ENCODE measurements around the gene GABRB2. TPM values are rescaled to one million over a fixed set of nuclear protein-coding genes. Genes with fewer than 3 reads are reported as not detected.

Gene GABRB2
- total and polyA plus RNA-seq, 5 experiments from 2014 or later, result not detected

GRCh38 chr5:161446655-161447054 is 99.9 kb downstream of the GABRB2 start:
- ATAC-seq, result no peak
- no peaks in the 10 kb centered on the region for H3K4me1 Mint-ChIP-seq
- no peaks in the 10 kb centered on the region for H3K27me3 Mint-ChIP-seq
- H3K27ac Mint-ChIP-seq, result no peak overlapping the region
- POLR2A ChIA-PET, result no interaction called here
- no peaks in the 10 kb centered on the region for H3K36me3 Mint-ChIP-seq
- H3K9me3 Mint-ChIP-seq, result peaks cover 0 to 10% (median 0%) of the 10 kb centered on the region in 9 donors
- H3K4me3 Mint-ChIP-seq, result no peak overlapping the region
- DNase-seq, result no peak

- Mint-ChIP-seq H3K4me1 (no peaks in the 10 kb centered on the region), H3K36me3 (no peaks in the 10 kb centered on the region), H3K4me3 (no peak overlapping the region), H3K27ac (no peak overlapping the region), H3K9me3 (peaks cover 0 to 19% (median 3%) of the 10 kb centered on the region in 9 donors), H3K27me3 (no peaks in the 10 kb centered on the region)
- POLR2A ChIA-PET, result no interaction called here
- ATAC-seq, result no peak
- DNase-seq, result no peak
Observed at GRCh38 chr5:161442471-161442870, 104.1 kb downstream of the GABRB2 start.

GRCh38 chr5:161432798-161433197 is 113.7 kb downstream of the GABRB2 start:
- Mint-ChIP-seq H3K9me3 (peaks cover 0 to 3% (median 0%) of the 10 kb centered on the region in 9 donors), H3K27ac (no peak overlapping the region), H3K4me1 (no peaks in the 10 kb centered on the region), H3K27me3 (no peaks in the 10 kb centered on the region), H3K4me3 (no peak overlapping the region), H3K36me3 (no peaks in the 10 kb centered on the region)
- DNase-seq (no peak), ATAC-seq (no peak)
- POLR2A ChIA-PET, result no interaction called here

- Mint-ChIP-seq H3K4me1 (no peaks in the 10 kb centered on the region), H3K27ac (no peak overlapping the region), H3K27me3 (no peaks in the 10 kb centered on the region), H3K9me3 (peaks cover 0 to 3% (median 0%) of the 10 kb centered on the region in 9 donors), H3K4me3 (no peak overlapping the region), H3K36me3 (no peaks in the 10 kb centered on the region)
- POLR2A ChIA-PET, result no interaction called here
- ATAC-seq (no peak), DNase-seq (no peak)
Observed at GRCh38 chr5:161431963-161432362, 114.6 kb downstream of the GABRB2 start.

GRCh38 chr5:161421067-161421466 is 125.5 kb downstream of the GABRB2 start:
- H3K4me1 Mint-ChIP-seq, result no peaks in the 10 kb centered on the region
- H3K27me3 Mint-ChIP-seq, result no peaks in the 10 kb centered on the region
- H3K36me3 Mint-ChIP-seq, result no peaks in the 10 kb centered on the region
- peaks cover 0 to 18% (median 7%) of the 10 kb centered on the region in 9 donors for H3K9me3 Mint-ChIP-seq
- no peak overlapping the region for H3K27ac Mint-ChIP-seq
- POLR2A ChIA-PET, result no interaction called here
- DNase-seq, result no peak
- no peak overlapping the region for H3K4me3 Mint-ChIP-seq
- ATAC-seq, result no peak

- DNase-seq (no peak), ATAC-seq (no peak)
- Mint-ChIP-seq H3K9me3 (peaks cover 0 to 18% (median 5%) of the 10 kb centered on the region in 9 donors), H3K36me3 (no peaks in the 10 kb centered on the region), H3K27me3 (no peaks in the 10 kb centered on the region), H3K27ac (no peak overlapping the region), H3K4me3 (no peak overlapping the region), H3K4me1 (no peaks in the 10 kb centered on the region)
- POLR2A ChIA-PET, result no interaction called here
Observed at GRCh38 chr5:161420521-161420920, 126.0 kb downstream of the GABRB2 start.

GRCh38 chr5:161414896-161415295 is 131.6 kb downstream of the GABRB2 start:
- H3K4me1 Mint-ChIP-seq, result no peaks in the 10 kb centered on the region
- no peak overlapping the region for H3K27ac Mint-ChIP-seq
- no peaks in the 10 kb centered on the region for H3K36me3 Mint-ChIP-seq
- no peak overlapping the region for H3K4me3 Mint-ChIP-seq
- DNase-seq (no peak), ATAC-seq (no peak)
- H3K9me3 Mint-ChIP-seq, result peaks cover 0 to 8% (median 1%) of the 10 kb centered on the region in 9 donors
- POLR2A ChIA-PET, result no interaction called here
- H3K27me3 Mint-ChIP-seq, result no peaks in the 10 kb centered on the region

GRCh38 chr5:161414037-161414436 is 132.5 kb downstream of the GABRB2 start:
- Mint-ChIP-seq H3K4me1 (no peaks in the 10 kb centered on the region), H3K27me3 (no peaks in the 10 kb centered on the region), H3K36me3 (no peaks in the 10 kb centered on the region), H3K27ac (no peak overlapping the region), H3K4me3 (no peak overlapping the region), H3K9me3 (peaks cover 0 to 8% (median 1%) of the 10 kb centered on the region in 9 donors)
- no peak for ATAC-seq
- DNase-seq, result no peak
- POLR2A ChIA-PET, result no interaction called here

GRCh38 chr5:161412792-161413191 is 133.7 kb downstream of the GABRB2 start:
- no peak overlapping the region for H3K27ac Mint-ChIP-seq
- peaks cover 0 to 4% (median 0%) of the 10 kb centered on the region in 5 donors for H3K27me3 Mint-ChIP-seq
- DNase-seq, result no peak
- no peaks in the 10 kb centered on the region for H3K4me1 Mint-ChIP-seq
- ATAC-seq, result no peak
- peaks cover 0 to 5% (median 0%) of the 10 kb centered on the region in 9 donors for H3K9me3 Mint-ChIP-seq
- no peaks in the 10 kb centered on the region for H3K36me3 Mint-ChIP-seq
- POLR2A ChIA-PET, result no interaction called here
- no peak overlapping the region for H3K4me3 Mint-ChIP-seq

- DNase-seq (no peak), ATAC-seq (no peak)
- Mint-ChIP-seq H3K27ac (no peak overlapping the region), H3K27me3 (peaks cover 0 to 4% (median 0%) of the 10 kb centered on the region in 5 donors), H3K36me3 (no peaks in the 10 kb centered on the region), H3K4me3 (no peak overlapping the region), H3K4me1 (no peaks in the 10 kb centered on the region), H3K9me3 (peaks cover 0 to 5% (median 0%) of the 10 kb centered on the region in 9 donors)
- POLR2A ChIA-PET, result no interaction called here
Observed at GRCh38 chr5:161411156-161411555, 135.4 kb downstream of the GABRB2 start.

GRCh38 chr5:161410640-161411039 is 135.9 kb downstream of the GABRB2 start:
- DNase-seq (no peak), ATAC-seq (no peak)
- H3K4me3 Mint-ChIP-seq, result no peak overlapping the region
- POLR2A ChIA-PET, result no interaction called here
- no peaks in the 10 kb centered on the region for H3K4me1 Mint-ChIP-seq
- H3K27me3 Mint-ChIP-seq, result peaks cover 0 to 4% (median 0%) of the 10 kb centered on the region in 5 donors
- peaks cover 0 to 5% (median 0%) of the 10 kb centered on the region in 9 donors for H3K9me3 Mint-ChIP-seq
- H3K27ac Mint-ChIP-seq, result no peak overlapping the region
- no peaks in the 10 kb centered on the region for H3K36me3 Mint-ChIP-seq

- peaks cover 0 to 4% (median 0%) of the 10 kb centered on the region in 5 donors for H3K27me3 Mint-ChIP-seq
- ATAC-seq (no peak), DNase-seq (no peak)
- POLR2A ChIA-PET, result no interaction called here
- H3K9me3 Mint-ChIP-seq, result peaks cover 0 to 5% (median 0%) of the 10 kb centered on the region in 9 donors
- H3K4me3 Mint-ChIP-seq, result no peak overlapping the region
- H3K36me3 Mint-ChIP-seq, result no peaks in the 10 kb centered on the region
- no peaks in the 10 kb centered on the region for H3K4me1 Mint-ChIP-seq
- no peak overlapping the region for H3K27ac Mint-ChIP-seq
Observed at GRCh38 chr5:161409471-161409870, 137.1 kb downstream of the GABRB2 start.

- H3K9me3 Mint-ChIP-seq, result peaks cover 0 to 6% (median 0%) of the 10 kb centered on the region in 9 donors
- H3K4me3 Mint-ChIP-seq, result no peak overlapping the region
- POLR2A ChIA-PET, result no interaction called here
- H3K36me3 Mint-ChIP-seq, result no peaks in the 10 kb centered on the region
- DNase-seq, result no peak
- no peaks in the 10 kb centered on the region for H3K4me1 Mint-ChIP-seq
- peaks cover 0 to 4% (median 0%) of the 10 kb centered on the region in 5 donors for H3K27me3 Mint-ChIP-seq
- H3K27ac Mint-ChIP-seq, result no peak overlapping the region
- no peak for ATAC-seq
Observed at GRCh38 chr5:161406880-161407279, 139.6 kb downstream of the GABRB2 start.

GRCh38 chr5:161403996-161404395 is 142.5 kb downstream of the GABRB2 start:
- Mint-ChIP-seq H3K4me3 (no peak overlapping the region), H3K36me3 (no peaks in the 10 kb centered on the region), H3K9me3 (peaks cover 0 to 3% (median 0%) of the 10 kb centered on the region in 9 donors), H3K4me1 (no peaks in the 10 kb centered on the region), H3K27me3 (peaks cover 0 to 4% (median 0%) of the 10 kb centered on the region in 5 donors), H3K27ac (no peak overlapping the region)
- POLR2A ChIA-PET, result no interaction called here
- no peak for DNase-seq
- ATAC-seq, result no peak

All from naive thymus-derived CD8-positive, alpha-beta T cell (primary cell).